Ecto neural progenitor cell (in vitro differentiated cells): ENCODE measurements around the gene LCTL.
"Not testable (repeated sequence)": the region's sequence is repeated elsewhere in the genome, so short reads cannot be mapped to it uniquely, and the experiment has no call there.

Source experiments
- DNase-seq: peaks from one replicate; pipeline ENCODE4 v3.0.0-alpha.2; 2018; ENCODE audit warnings: low spot score

LCTL gene

GRCh38 chr15:66564136-66565041 is 1.4 kb downstream of the LCTL start:
- DNase-seq: no peak

GRCh38 chr15:66563566-66564110 is 2.2 kb downstream of the LCTL start:
- no peak for DNase-seq

GRCh38 chr15:66563126-66563525 is 2.7 kb downstream of the LCTL start:
- no peak for DNase-seq

DNA sequence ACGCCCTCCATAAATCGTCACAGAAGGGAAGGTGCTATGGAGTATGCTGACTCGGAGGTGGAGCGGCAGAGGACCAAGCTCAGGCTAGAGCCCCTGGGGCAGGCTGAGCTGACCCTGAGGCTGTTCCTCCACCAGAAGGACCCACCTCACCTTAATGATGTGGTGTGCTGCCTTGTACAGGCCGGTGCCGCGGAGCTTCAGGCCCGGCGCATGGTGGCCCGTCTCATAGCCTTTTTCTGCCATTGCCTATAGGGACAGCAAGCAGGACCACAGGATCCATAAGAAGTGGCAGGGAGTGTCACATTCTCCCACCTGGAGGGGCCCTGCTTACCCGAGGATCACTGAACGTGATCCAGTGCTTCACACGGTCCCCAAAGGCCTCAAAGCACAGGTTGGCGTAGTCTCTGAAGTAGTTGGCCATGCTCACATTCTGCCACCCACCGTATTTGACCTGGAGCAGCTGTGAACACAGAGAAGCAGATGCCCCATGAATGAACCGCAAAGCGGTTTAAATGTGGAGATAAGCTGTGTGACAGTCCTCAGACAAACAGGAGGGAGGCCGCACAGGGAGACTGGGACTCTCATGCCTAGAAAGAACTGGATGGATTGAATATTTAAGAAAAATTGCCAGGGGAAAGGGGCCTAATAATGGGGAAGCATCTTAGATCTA is 4.8 kb downstream of the LCTL start:
- no peak for DNase-seq

GRCh38 chr15:66558271-66558670 is 7.5 kb downstream of the LCTL start:
- no peak for DNase-seq

DNA sequence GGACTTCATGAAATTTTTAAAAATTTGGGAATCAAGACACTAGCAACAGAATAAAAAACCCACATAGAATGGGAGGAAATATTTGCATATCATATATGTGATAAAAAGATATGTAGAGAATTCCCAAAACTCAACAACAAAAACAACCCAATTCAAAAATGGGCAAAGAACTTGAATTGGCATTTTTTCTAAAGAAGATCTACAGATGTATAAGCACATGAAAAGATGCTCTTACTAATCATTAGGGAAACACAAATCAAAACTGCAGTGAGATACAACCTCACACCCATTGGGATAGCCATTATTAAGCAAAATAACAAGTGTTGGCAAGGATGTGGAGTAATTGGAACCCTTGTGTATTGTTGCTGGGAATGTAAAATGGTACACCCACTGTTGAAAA is 10.1 kb downstream of the LCTL start:
- DNase-seq: no peak

- no peak for DNase-seq
Observed at GRCh38 chr15:66545255-66545654, 20.5 kb downstream of the LCTL start.

- DNase-seq: no peak
Observed at GRCh38 chr15:66542896-66543295, 22.9 kb downstream of the LCTL start.

DNA sequence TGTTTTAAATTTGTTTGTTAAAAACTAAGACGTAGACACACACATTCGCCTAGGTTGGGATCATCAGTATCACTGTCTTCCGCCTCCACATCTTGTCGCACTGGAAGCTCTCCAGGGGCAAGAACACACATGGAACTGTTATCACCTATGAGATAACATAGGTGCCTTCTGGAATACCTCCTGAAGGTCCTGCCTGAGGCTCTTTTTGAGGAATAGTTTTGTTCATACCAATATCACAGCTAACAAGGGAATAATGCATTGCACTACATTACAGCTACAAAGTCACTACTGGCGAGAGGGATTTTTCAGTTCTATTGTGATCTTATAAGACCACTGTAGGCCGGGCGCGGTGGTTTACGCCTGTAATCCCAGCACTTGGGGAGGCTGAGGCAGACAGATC is 30.7 kb downstream of the LCTL start:
- DNase-seq: no peak

- no peak for DNase-seq
Observed at GRCh38 chr15:66524838-66525237, 41.0 kb downstream of the LCTL start.

DNA sequence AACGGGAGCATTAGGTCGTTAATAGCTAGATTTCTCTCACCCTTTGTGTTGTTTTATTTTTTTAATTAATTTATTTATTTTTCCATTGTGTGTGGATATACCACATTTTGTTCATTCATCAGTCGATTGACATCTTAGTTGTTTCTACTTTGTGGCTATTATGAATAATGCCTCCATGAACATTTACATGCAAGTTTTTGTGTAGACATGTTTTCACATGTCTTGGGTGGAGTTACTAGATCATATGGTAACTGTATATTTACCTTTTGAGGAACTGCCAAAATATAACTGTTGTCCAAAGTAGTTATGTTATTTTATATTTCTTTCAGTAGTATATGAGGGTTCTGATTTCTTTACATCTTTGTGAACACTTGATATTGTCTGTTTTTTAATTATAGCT is 41.9 kb downstream of the LCTL start:
- no peak for DNase-seq

GRCh38 chr15:66515901-66516322 is 49.9 kb downstream of the LCTL start:
- DNase-seq: no peak

DNA sequence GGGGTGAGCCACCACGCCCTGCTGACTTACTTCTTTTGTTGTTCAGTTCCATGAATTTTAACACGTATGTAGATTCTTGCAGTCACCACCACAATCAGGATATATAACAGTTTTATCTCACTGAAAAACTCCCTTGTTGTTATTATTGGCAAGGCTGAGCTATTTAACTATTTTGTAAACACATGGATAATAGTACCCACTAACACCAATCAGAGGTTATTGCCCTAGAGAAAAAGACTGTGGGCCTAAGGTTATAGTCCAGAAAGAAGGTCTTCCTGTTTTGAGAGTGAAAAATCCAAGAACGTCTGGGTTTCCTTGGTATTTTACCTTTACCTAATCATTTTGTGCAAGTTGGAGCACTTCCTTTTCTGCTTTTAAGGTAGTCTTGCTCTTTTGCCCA is 51.2 kb downstream of the LCTL start:
- no peak for DNase-seq

GRCh38 chr15:66508293-66508883 is 57.4 kb downstream of the LCTL start:
- DNase-seq: no peak

GRCh38 chr15:66505818-66506217 is 60.0 kb downstream of the LCTL start:
- no peak for DNase-seq

- peak; percentile 76 for DNase-seq
Observed at GRCh38 chr15:66505430-66505811, 60.4 kb downstream of the LCTL start.

DNA sequence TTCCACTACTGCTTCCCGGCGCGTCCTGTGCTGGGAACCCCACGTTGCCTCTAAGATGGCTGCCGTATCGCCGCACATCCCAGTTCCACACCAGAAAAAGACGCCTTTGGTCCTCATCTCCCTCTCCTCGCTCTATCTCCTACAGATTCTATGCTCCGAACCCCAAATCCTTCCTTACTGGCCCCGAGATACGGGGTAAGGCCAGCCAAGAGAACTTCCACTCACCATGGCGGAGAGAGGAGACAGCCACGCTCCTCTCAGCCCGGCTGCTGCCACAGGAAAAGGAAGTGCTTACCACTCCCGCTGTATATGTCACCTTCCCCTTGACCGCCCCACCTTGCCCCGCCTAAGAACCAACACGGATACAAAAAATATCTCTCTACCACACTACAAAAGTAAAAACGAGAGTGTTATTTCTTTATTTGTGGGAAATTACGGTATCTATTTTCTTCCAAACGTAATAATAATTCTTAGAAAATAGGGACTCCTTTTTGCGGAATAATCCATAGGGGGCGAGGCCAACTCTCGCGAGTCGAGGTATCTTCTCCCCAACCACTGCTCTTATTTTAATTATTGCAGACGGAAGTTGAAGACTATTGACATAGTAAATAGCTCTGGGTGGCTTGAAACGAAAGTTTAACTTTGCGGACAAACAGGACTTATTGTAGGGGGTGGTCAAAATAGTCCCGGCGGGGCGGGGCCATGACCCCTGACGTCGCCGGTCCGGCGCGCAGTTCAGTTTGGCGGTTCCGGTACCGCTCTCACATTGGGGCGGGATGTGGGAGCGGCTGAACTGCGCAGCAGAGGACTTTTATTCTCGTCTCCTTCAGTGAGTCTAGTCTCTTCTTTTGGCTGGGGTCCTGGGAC is 61.0 kb downstream of the LCTL start, which contains the start of the genes RPL4 and ZWILCH:
Gene RPL4 (minus strand): TSS at position 293 of the 867 bp plus-strand sequence. CDS start 65 bp downstream, at position 228.
Gene ZWILCH (plus strand): TSS at position 764 of the 867 bp plus-strand sequence. CDS start 13 bp downstream, at position 777.
- DNase-seq: peak; percentile 71

DNA sequence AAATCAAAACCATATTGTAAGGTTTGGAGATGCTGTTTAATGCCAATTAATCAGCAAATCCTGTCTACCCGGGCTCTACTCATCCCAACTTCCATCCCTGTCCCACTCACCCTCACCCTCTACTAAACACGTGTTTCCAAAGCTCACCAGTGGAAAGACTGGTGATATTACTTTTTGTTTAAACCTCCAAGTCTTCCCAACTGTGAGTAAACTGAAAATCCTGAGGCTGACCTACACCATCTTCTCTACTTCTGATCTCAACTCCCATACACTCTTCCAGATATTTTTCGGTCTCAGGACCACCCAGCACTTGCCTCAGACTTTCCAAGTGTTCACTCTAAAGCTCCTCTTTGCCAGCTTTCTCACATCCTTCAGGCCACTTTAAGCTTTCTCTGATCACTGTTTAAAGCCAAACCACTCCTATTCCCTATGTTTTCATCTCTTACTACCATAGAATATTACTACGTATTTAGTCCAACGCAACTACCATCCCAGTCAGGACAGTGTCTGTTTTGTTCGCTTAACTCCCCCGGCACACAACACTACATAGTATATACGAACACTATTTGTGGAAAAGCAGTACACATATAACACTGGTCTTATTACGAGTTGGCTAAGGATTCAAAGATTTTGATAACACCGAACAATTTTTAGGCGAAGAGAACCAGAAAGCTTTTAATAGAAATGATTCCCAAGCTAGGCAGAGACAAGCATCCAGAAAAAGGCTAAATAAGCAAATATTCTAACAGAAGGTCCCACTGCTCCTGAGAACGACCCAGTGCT is 61.8 kb downstream of the LCTL start:
- DNase-seq: no peak

- DNase-seq: not testable (repeated sequence)
Observed at GRCh38 chr15:66503041-66503648, 62.7 kb downstream of the LCTL start.

GRCh38 chr15:66502491-66502890 is 63.3 kb downstream of the LCTL start:
- DNase-seq: no peak
